PFSK-1 (cell line): ENCODE results near the gene ANKH.

Experiments used
- FOXP2 ChIP-seq: optimal IDR thresholded peaks from 2 replicates; pipeline ENCODE3; 2011; ENCODE audit warnings: borderline replicate concordance, control low read depth, inconsistent platforms; ENCODE audit not compliant: insufficient read depth; ENCODE audit errors: extremely low read length, extremely low read depth
- POLR2AphosphoS5 ChIP-seq: IDR thresholded peaks from 2 replicates; pipeline ENCODE4 v1.6.1; 2012; ENCODE audit warnings: low read depth, mild to moderate bottlenecking, control low read depth, low read length, moderate library complexity
- SIN3A ChIP-seq: IDR thresholded peaks from 2 replicates; pipeline ENCODE4 v1.6.1; 2012; ENCODE audit warnings: mild to moderate bottlenecking, low read length, moderate library complexity, borderline replicate concordance; ENCODE audit not compliant: insufficient read depth
- TAF1 ChIP-seq: IDR thresholded peaks from 2 replicates; pipeline ENCODE4 v1.6.1; 2012; ENCODE audit warnings: low read length, control low read depth, borderline replicate concordance; ENCODE audit not compliant: insufficient read depth
- TF ChIP-seq, protein P1 (sequence below), 2 experiments: IDR thresholded peaks; 2 replicates each; pipeline versions ENCODE4 v1.6.1 to v1.8.0; 2011 to 2012; ENCODE audit warnings: low read depth in 2 of 2, low read length in 2 of 2, control low read depth in 1 of 2, inconsistent platforms in 1 of 2, mild to moderate bottlenecking in 1 of 2, moderate library complexity in 1 of 2; ENCODE audit not compliant: insufficient read depth in 1 of 2

ANKH gene

DNA sequence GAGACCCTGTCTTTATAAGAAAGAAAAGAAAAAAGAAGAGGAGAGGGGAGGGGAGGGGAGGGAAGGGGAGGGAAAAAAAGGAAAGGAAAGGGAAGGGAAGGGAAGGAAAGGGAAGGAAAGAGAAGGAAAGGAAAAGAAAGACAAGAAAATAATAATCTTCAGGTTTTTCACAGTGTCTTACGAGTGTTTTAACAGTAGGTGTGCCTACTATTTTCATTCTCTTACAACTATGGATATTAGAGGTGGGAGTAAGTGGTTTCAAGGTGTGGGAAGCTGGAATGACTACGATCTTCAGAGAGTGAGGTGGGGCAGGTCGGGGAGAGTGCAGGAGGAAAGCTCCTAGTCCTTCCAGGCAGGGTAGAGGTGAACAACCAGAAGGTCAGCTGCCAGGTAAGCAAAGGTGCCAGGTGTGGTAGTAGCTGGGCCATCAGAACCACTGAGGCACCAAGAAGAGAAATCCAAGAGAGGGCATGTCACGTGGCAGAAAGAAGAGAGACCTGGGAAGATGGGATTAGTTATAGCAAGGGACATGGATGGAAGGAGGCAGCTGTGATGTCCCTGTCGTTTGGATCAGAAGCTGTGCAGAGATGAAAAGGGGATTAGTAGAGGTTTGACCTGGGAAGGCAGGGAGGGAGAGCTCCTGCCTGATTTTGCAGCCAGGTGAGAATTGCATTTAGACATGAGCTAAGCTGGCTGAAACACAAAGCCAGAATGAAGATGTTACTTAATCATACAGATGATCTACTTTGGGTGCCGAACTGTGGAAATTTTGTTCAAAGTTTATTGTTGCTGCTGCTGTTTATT, 111.6 kb downstream of the ANKH start:
- no peak for TF ChIP-seq TAF1

DNA sequence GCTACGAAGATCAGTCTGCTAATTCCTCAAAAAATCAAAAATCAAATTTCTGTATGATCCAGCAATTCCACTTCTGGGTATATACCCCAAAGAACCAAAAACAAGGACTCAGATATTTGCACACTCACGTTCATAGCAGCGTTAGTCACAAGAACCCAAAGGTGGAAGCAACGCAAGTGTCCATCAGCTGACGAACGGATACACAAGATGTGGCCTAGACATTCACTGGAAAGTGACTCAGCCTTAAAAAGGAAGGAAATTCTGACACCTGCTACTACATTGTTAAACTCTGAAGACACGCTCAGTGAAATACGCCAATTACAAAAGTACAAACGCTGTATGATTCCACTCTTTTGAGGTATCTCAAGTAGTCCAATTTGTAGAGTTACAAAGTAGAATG, 113.7 kb downstream of the ANKH start:
- TF ChIP-seq, protein P1, sequence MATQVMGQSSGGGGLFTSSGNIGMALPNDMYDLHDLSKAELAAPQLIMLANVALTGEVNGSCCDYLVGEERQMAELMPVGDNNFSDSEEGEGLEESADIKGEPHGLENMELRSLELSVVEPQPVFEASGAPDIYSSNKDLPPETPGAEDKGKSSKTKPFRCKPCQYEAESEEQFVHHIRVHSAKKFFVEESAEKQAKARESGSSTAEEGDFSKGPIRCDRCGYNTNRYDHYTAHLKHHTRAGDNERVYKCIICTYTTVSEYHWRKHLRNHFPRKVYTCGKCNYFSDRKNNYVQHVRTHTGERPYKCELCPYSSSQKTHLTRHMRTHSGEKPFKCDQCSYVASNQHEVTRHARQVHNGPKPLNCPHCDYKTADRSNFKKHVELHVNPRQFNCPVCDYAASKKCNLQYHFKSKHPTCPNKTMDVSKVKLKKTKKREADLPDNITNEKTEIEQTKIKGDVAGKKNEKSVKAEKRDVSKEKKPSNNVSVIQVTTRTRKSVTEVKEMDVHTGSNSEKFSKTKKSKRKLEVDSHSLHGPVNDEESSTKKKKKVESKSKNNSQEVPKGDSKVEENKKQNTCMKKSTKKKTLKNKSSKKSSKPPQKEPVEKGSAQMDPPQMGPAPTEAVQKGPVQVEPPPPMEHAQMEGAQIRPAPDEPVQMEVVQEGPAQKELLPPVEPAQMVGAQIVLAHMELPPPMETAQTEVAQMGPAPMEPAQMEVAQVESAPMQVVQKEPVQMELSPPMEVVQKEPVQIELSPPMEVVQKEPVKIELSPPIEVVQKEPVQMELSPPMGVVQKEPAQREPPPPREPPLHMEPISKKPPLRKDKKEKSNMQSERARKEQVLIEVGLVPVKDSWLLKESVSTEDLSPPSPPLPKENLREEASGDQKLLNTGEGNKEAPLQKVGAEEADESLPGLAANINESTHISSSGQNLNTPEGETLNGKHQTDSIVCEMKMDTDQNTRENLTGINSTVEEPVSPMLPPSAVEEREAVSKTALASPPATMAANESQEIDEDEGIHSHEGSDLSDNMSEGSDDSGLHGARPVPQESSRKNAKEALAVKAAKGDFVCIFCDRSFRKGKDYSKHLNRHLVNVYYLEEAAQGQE (IDR thresholded peaks at IDR 0.05; ENCODE audit: insufficient read depth in 1 of 2, low read depth in 2 of 2, low read length in 2 of 2), result no peak
- TF ChIP-seq SIN3A (no peak), POLR2AphosphoS5 (no peak), FOXP2 (no peak), TAF1 (no peak)

DNA sequence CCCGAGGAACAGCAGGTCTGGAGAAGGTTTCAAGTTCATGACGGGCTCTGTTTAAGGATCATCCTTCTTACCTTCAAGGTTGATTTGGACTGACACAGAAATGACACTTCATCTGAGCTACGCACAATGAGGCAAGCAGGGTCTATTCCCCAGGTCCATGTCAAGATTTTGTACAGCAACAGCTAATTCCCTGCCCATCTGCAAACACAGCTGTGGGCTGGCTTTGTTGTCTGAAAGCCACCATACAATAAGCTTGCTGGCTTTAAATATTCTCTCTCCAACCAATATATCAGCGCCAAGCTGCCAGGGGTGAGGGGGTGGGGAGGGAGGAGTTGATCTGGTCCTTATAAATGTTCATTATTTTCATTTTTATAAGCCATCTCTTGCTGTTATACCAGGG, 115.1 kb downstream of the ANKH start:
- TF ChIP-seq TAF1, result no peak
- no peak for TF ChIP-seq POLR2AphosphoS5
- no peak for TF ChIP-seq FOXP2
- TF ChIP-seq, protein P1 (IDR thresholded peaks at IDR 0.05; ENCODE audit: insufficient read depth in 1 of 2, low read depth in 2 of 2, low read length in 2 of 2), result no peak
- no peak for TF ChIP-seq SIN3A

DNA sequence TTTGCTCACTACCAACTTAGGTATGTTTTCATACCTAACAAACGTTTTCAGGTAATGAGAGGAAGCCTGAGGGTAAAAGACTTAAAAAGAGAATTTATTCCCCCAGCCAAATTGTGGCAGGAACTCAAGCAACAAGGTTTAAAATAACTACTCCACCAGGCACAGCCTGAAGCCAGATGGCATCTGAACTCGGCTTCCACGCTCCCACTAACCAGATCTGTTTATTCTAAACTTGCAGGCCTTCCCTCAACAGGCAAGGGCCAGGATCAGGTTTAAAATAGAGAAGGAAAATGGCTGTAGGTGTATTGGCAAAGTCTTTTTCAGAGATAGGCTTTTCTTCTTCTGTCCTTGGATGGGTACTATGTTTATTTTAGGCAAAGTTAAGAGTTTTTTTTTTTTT, 117.6 kb downstream of the ANKH start:
- TF ChIP-seq, protein P1 (IDR thresholded peaks at IDR 0.05; ENCODE audit: insufficient read depth in 1 of 2, low read depth in 2 of 2, low read length in 2 of 2), result no peak
- no peak for TF ChIP-seq POLR2AphosphoS5
- TF ChIP-seq SIN3A, result no peak
- TF ChIP-seq FOXP2, result no peak
- TF ChIP-seq TAF1, result no peak

DNA sequence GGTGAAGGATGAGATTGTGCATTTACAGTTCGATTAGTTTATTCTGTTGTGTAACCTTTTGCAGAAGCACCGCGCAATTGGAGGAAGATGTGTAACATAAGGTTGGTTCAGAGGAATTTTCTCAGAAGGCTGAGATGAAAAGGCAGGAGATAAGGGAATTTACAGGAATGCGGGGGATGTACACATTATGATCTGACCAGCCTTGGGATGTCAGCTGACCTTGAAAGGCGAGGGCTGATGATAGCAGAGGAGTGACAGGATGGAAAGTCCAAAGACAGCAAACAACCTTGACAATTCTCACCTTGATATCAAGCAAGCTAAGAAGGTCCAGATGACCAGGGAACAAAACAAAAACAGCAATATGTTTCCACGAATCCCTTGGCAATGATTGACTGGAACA, 118.3 kb downstream of the ANKH start:
- TF ChIP-seq POLR2AphosphoS5, result no peak
- TF ChIP-seq FOXP2, result no peak
- TF ChIP-seq SIN3A, result no peak

DNA sequence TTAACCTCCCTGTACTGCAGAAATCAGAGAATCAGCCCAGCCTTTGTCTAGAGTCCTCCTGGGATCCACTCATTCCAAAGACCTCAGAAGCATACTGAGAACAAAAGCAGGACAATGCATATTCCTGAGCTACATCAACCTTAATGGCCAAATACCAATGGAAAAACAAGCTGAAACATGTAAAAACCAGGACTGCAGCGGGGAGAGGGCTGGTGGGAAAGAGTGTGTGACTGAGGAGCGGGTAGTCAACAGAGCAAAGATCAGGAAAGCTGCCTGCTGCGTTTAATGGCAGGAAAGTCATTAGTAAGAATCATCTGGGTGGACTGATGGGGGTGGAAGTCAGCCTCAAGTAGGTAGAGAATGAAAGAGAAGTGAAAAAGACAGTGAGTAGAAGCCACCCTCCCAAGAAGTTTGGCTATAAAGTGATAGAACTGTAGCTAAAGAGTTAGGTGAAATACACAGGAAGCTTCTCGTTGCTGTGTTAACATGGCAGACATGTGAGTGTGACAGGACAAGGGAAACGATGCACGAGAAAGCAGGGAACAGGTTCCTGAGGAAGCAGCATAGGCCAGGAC, 119.0 kb downstream of the ANKH start:
- TF ChIP-seq, protein P1 (IDR thresholded peaks at IDR 0.05; ENCODE audit: insufficient read depth in 1 of 2, low read depth in 2 of 2, low read length in 2 of 2), result no peak
- TF ChIP-seq POLR2AphosphoS5 (no peak), TAF1 (no peak), SIN3A (no peak), FOXP2 (no peak)
